WERI-Rb-1 (cell line): ENCODE measurements around the gene CGB7.
"Not testable (repeated sequence)": the region's sequence is repeated elsewhere in the genome, so short reads cannot be mapped to it uniquely, and the experiment has no call there.

Experiments used
- DNase-seq: peaks from one replicate; pipeline ENCODE4 v3.0.0-alpha.2; 2020
- H3K27ac ChIP-seq: fragments of 250-450 bp; sonication (Bioruptor Pico); 2 replicates; pipeline ENCODE4 v1.5.1; 2020; ENCODE audit warnings: mild to moderate bottlenecking, moderate library complexity
- H3K27me3 ChIP-seq: fragments of 250-450 bp; sonication (Bioruptor Pico); 2 replicates; pipeline ENCODE4 v1.5.1; 2021; ENCODE audit warnings: mild to moderate bottlenecking, low read depth, moderate library complexity; ENCODE audit not compliant: insufficient read depth, severe bottlenecking
- H3K36me3 ChIP-seq: fragments of 250-450 bp; sonication (Bioruptor Pico); 2 replicates; pipeline ENCODE4 v1.5.1; 2020; ENCODE audit warnings: mild to moderate bottlenecking, moderate library complexity
- H3K4me3 ChIP-seq: 2 replicates; pipeline ENCODE4 v1.5.1; 2011; ENCODE audit warnings: low read depth, mild to moderate bottlenecking, control low read depth, low read length
- H3K9me3 ChIP-seq: fragments of 250-450 bp; sonication (Bioruptor Pico); 2 replicates; pipeline ENCODE4 v1.5.1; 2021; ENCODE audit warnings: mild to moderate bottlenecking, moderate library complexity; ENCODE audit not compliant: severe bottlenecking
- TF ChIP-seq, protein P1 (sequence below): IDR thresholded peaks from 2 replicates; pipeline ENCODE4 v1.5.1; 2011; ENCODE audit warnings: low read depth, mild to moderate bottlenecking, control low read depth, inconsistent platforms, low read length

Gene CGB7

DNA sequence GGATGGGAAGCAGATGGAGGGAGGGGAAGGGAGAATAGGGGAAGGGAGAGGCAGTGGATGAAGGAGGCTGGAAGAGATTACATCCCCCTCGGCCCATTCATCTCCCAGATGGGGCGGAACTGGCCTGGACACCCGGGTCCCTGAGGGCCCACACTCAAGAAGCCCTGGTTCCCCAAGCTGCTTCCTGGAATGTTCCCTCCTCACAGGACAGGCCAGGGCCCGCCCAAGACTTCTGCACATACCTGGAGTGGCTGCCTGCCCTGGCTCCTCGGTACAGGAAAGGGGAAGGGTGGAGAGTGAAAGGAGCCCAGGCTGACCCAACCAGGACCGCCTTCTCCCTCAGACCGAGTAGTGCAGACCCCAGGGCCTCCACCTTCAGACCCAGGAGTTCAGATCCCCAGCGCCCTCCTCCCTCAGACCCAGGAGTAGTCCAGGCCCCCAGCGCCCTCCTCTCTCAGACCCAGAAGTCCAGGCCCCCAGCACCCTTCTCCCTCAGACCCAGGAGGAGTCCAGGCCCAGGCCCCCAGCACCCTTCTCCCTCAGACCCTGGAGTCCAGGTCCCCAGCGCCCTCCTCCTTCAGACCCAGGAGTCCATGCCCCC lies 6.6 kb upstream of the CGB7 start:
- Histone ChIP-seq H3K27ac (no peak overlapping the region), H3K27me3 (no peaks in the 10 kb centered on the region), H3K36me3 (no peaks in the 10 kb centered on the region), H3K9me3 (no peaks in the 10 kb centered on the region), H3K4me3 (peak overlapping the region; percentile 43; the same call in 1 of the 2 replicates)
- no peak for DNase-seq
- TF ChIP-seq, protein P1, sequence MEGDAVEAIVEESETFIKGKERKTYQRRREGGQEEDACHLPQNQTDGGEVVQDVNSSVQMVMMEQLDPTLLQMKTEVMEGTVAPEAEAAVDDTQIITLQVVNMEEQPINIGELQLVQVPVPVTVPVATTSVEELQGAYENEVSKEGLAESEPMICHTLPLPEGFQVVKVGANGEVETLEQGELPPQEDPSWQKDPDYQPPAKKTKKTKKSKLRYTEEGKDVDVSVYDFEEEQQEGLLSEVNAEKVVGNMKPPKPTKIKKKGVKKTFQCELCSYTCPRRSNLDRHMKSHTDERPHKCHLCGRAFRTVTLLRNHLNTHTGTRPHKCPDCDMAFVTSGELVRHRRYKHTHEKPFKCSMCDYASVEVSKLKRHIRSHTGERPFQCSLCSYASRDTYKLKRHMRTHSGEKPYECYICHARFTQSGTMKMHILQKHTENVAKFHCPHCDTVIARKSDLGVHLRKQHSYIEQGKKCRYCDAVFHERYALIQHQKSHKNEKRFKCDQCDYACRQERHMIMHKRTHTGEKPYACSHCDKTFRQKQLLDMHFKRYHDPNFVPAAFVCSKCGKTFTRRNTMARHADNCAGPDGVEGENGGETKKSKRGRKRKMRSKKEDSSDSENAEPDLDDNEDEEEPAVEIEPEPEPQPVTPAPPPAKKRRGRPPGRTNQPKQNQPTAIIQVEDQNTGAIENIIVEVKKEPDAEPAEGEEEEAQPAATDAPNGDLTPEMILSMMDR = no peak

DNA sequence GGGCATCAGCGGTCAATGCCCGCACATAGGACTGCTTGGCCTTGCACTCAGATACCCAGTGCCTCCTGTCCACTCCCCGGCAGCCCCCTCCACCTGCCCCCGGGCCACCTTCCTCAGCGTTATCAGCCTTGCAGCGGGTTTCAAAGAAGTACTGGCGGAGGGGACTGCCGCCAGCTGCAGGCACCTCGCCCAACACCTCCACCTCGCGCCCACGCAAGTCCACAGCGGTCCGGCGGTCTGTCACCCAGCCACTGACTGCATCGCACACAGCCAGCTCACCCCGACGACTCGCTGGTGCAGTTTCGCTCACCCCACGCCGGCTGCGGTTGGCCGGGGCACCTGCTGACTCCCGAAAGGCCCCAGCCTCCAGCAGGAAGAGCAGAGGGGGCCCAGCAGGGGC lies 3.9 kb upstream of the CGB7 start:
- DNase-seq = no peak
- Histone ChIP-seq H3K27me3 (no peaks in the 10 kb centered on the region), H3K36me3 (no peaks in the 10 kb centered on the region), H3K4me3 (no peak overlapping the region), H3K27ac (no peak overlapping the region), H3K9me3 (no peaks in the 10 kb centered on the region)
- TF ChIP-seq, protein P1 = no peak

DNA sequence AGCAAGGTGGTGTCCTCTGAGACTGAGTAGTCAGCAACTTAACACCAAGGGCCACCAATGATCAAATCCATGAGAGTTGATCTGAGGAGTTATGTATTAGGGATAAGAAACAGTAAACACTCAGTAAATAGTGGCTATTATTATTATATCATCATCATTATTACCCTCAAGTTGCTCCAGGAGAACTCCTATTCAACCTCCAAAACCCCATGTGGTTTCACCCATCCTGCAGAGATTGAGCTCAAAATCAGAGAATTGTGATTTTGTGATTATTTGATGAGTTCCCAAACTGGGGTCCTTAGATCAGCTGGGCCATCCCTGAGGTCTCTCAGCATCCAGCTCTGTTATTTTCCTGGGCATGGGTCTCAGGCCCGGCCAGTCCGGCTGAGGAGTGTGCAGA lies 3.5 kb upstream of the CGB7 start:
- Histone ChIP-seq H3K27ac (no peak overlapping the region), H3K27me3 (no peaks in the 10 kb centered on the region), H3K36me3 (no peaks in the 10 kb centered on the region), H3K9me3 (no peaks in the 10 kb centered on the region), H3K4me3 (no peak overlapping the region)
- no peak for DNase-seq
- TF ChIP-seq, protein P1 = no peak

DNA sequence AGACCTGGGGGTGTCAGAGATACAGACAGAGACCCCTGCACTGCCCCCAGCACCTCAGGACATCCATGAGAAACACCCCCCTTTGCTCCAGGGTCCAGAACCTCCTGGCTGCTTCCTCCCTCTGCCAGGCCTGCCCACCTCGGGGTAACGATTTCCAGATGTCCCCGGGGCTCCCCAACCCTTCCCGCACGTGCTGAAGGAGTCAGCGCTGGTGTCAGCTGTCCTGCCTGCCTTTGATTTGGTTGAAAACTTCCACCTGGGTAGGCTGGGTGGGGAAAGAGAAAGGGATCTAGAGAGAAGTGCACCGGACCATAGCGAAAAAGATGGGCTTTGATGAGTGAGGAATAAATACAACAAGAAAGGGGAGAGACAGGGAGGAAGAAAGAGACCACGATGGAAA lies 1.5 kb upstream of the CGB7 start:
- H3K9me3 ChIP-seq = no peaks in the 10 kb centered on the region
- no peaks in the 10 kb centered on the region for H3K36me3 ChIP-seq
- no peak for DNase-seq
- H3K4me3 ChIP-seq = no peak overlapping the region
- TF ChIP-seq, protein P1 = no peak
- no peak overlapping the region for H3K27ac ChIP-seq
- H3K27me3 ChIP-seq = no peaks in the 10 kb centered on the region

DNA sequence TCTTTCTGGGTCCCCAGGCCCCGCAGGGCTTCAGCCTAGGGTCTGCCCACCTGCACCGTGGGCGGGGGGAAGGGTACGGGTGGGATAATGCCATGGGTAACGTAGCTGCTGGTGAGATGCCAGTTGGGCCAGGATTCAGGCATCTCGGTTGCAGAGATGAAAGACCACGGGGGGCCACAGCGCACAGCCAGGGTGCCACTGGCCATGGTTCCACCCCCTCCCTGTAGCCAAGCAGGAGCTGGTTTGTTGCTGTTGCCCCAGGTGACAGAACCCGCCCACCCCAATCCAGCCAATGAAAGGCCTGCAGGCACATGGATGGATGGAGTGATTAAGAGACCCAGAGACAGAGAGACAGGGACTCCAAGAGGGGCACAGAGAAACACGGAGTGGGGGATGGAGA lies 1.0 kb upstream of the CGB7 start:
- TF ChIP-seq, protein P1 = no peak
- DNase-seq = peak; percentile 56
- Histone ChIP-seq H3K27ac (no peak overlapping the region), H3K36me3 (no peaks in the 10 kb centered on the region), H3K4me3 (no peak overlapping the region), H3K27me3 (no peaks in the 10 kb centered on the region), H3K9me3 (no peaks in the 10 kb centered on the region)

DNA sequence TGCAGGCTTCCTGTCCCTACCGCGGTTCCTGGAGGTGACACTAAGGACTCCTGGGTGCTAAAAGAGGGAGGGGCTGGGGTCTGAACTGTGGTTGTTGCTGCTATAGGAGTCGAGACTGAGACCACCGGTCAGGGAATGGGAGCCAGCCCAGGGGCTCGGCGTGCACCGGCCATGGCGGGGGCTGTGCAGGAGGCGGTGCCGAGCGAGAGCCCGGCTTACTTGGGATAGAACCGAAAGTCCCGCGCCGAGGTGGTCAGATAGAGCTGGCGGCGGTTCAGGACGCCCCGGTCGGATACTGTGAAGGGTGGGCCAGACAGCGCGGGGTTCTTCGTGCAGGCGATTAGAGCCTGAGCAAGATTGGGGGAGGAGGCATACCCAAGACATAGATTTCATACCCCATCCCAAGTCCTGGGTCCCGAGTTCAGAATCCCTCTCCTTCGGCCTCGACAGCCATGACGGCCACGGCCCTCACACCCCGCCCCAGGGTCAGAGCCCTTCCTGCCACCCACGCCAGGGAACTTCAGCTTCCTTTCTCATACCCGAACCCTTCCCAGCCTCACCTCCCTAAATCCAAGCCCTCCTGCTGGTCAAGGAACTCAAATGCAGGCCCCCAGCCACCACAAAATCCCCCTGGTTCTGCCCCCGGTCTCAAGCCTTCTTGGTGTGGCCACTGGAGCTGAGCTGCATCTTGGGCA lies 500 bp downstream of the CGB7 start:
- H3K27me3 ChIP-seq, DNase-seq, H3K9me3 ChIP-seq, H3K27ac ChIP-seq, H3K36me3 ChIP-seq: not testable (repeated sequence)
- peak overlapping the region; percentile 52 for H3K4me3 ChIP-seq
